Measurements from ENCODE around the gene ADARB2. TPM values are rescaled to one million over a fixed set of nuclear protein-coding genes. Genes with fewer than 3 reads are reported as not detected.

Gene ADARB2
- total RNA-seq, 4 donors from 2014 or later: 1.3 to 5.4 (median 1.8) TPM

- TF ChIP-seq POLR2A (IDR thresholded peaks at IDR 0.05) (no peak), CTCF (IDR thresholded peaks at IDR 0.05) (no peak), POLR2AphosphoS5 (IDR thresholded peaks at IDR 0.05) (no peak), EP300 (IDR thresholded peaks at IDR 0.05) (no peak)
- Histone ChIP-seq H3K36me3 (no peaks in the 10 kb centered on the region), H3K4me1 (peaks cover 0 to 17% (median 5%) of the 10 kb centered on the region in 3 donors), H3K4me3 (no peak overlapping the region), H3K27ac (no peak overlapping the region), H3K27me3 (peaks cover 87% of the 10 kb centered on the region), H3K9me3 (no peaks in the 10 kb centered on the region)
- WGBS, 2 donors (ENCODE audit: low coverage in 1 of 2): 48 to 65% methylated on average over 3 of the region's 3 CpGs
- ATAC-seq: no peak
Measured at GRCh38 chr10:1734288-1734687, 3.0 kb downstream of the ADARB2 start.

- no peak for ATAC-seq
- 64 to 76% methylated on average over 7 to 8 of the region's 8 CpGs for WGBS, 2 donors (ENCODE audit: low coverage in 1 of 2)
- H3K36me3 ChIP-seq: no peaks in the 10 kb centered on the region
- no peaks in the 10 kb centered on the region for H3K9me3 ChIP-seq
- H3K4me3 ChIP-seq: no peak overlapping the region
- peaks cover 0 to 17% (median 5%) of the 10 kb centered on the region in 3 donors for H3K4me1 ChIP-seq
- peaks cover 81% of the 10 kb centered on the region for H3K27me3 ChIP-seq
- no peak overlapping the region for H3K27ac ChIP-seq
- TF ChIP-seq EP300 (IDR thresholded peaks at IDR 0.05) (no peak), POLR2AphosphoS5 (IDR thresholded peaks at IDR 0.05) (no peak), CTCF (IDR thresholded peaks at IDR 0.05) (no peak), POLR2A (IDR thresholded peaks at IDR 0.05) (no peak)
Measured at GRCh38 chr10:1733720-1734119, 3.6 kb downstream of the ADARB2 start.

GRCh38 chr10:1732564-1732996 is 4.7 kb downstream of the ADARB2 start:
- 41 to 51% methylated on average over 17 of the region's 17 CpGs for WGBS, 2 donors (ENCODE audit: low coverage in 1 of 2)
- H3K27ac ChIP-seq: no peak overlapping the region

GRCh38 chr10:1731592-1731991 is 5.7 kb downstream of the ADARB2 start:
- Histone ChIP-seq H3K36me3 (no peaks in the 10 kb centered on the region), H3K4me3 (no peak overlapping the region), H3K4me1 (peaks cover 0 to 3% (median 0%) of the 10 kb centered on the region in 3 donors), H3K9me3 (no peaks in the 10 kb centered on the region), H3K27me3 (peaks cover 71% of the 10 kb centered on the region), H3K27ac (no peak overlapping the region)
- ATAC-seq: no peak
- TF ChIP-seq POLR2AphosphoS5 (IDR thresholded peaks at IDR 0.05) (no peak), POLR2A (IDR thresholded peaks at IDR 0.05) (no peak), EP300 (IDR thresholded peaks at IDR 0.05) (no peak), CTCF (IDR thresholded peaks at IDR 0.05) (no peak)
- WGBS, 2 donors (ENCODE audit: low coverage in 1 of 2): 75 to 85% methylated on average over 6 of the region's 6 CpGs

More at GRCh38 chr10:1732564-1732996, 4.7 kb downstream of the ADARB2 start:
- no peak for ATAC-seq
- peaks cover 73% of the 10 kb centered on the region for H3K27me3 ChIP-seq
- no peaks in the 10 kb centered on the region for H3K9me3 ChIP-seq
- peaks cover 0 to 13% (median 5%) of the 10 kb centered on the region in 3 donors for H3K4me1 ChIP-seq
- no peaks in the 10 kb centered on the region for H3K36me3 ChIP-seq
- no peak overlapping the region for H3K4me3 ChIP-seq
- TF ChIP-seq CTCF (IDR thresholded peaks at IDR 0.05) (no peak), POLR2A (IDR thresholded peaks at IDR 0.05) (no peak), EP300 (IDR thresholded peaks at IDR 0.05) (no peak), POLR2AphosphoS5 (IDR thresholded peaks at IDR 0.05) (no peak)

- Histone ChIP-seq H3K9me3 (no peaks in the 10 kb centered on the region), H3K4me3 (no peak overlapping the region), H3K4me1 (no peaks in the 10 kb centered on the region), H3K36me3 (no peaks in the 10 kb centered on the region), H3K27me3 (peaks cover 60% of the 10 kb centered on the region), H3K27ac (no peak overlapping the region)
- TF ChIP-seq POLR2A (IDR thresholded peaks at IDR 0.05) (no peak), CTCF (IDR thresholded peaks at IDR 0.05) (no peak), EP300 (IDR thresholded peaks at IDR 0.05) (no peak), POLR2AphosphoS5 (IDR thresholded peaks at IDR 0.05) (no peak)
- ATAC-seq: no peak
- 78 to 86% methylated on average over 3 of the region's 3 CpGs for whole genome bisulfite sequencing, 2 donors (ENCODE audit: low coverage in 1 of 2)
Measured at GRCh38 chr10:1729751-1730150, 7.6 kb downstream of the ADARB2 start.
